Left lung (tissue), 10 donors: ENCODE results near the gene LAMA3. TPM values are rescaled to one million over a fixed set of nuclear protein-coding genes. Genes with fewer than 3 reads are reported as not detected.

Source experiments
- ATAC-seq: fragments of 200-7000 bp; cut with Tn5 transposase; one replicate; pipeline ENCODE4 v1.9.1; 2020; ENCODE audit warnings: moderate library complexity
- DNase-seq, 4 donors: peaks; one replicate each; pipeline ENCODE4 v3.0.0-alpha.2; 2013 to 2020
- H3K27ac ChIP-seq, 2 donors: fragments of 200-600 bp; sonication (generic) in 1 of 2; one replicate each; pipeline versions ENCODE4 v1.5.0 to v1.8.0; 2020 to 2021
- H3K27me3 ChIP-seq, 2 donors: fragments of 200-600 bp; sonication (generic) in 1 of 2; one replicate each; pipeline versions ENCODE4 v1.5.0 to v1.8.0; 2020 to 2021
- H3K36me3 ChIP-seq, 2 donors: fragments of 200-600 bp; sonication (generic) in 1 of 2; one replicate each; pipeline versions ENCODE4 v1.5.0 to v1.8.0; 2020 to 2021
- H3K4me1 ChIP-seq, 2 donors: fragments of 200-600 bp; one replicate each; pipeline ENCODE4 v1.8.0; 2021
- H3K4me3 ChIP-seq, 2 donors: fragments of 200-600 bp; sonication (generic) in 1 of 2; one replicate each; pipeline versions ENCODE4 v1.5.0 to v1.8.0; 2020 to 2021; ENCODE audit warnings: mild to moderate bottlenecking in 1 of 2
- H3K9me3 ChIP-seq, 2 donors: fragments of 200-600 bp; sonication (generic) in 1 of 2; one replicate each; pipeline versions ENCODE4 v1.5.0 to v1.8.0; 2020 to 2021
- CTCF ChIP-seq, 2 donors: fragments of 200-600 bp; sonication (generic) in 1 of 2; IDR thresholded peaks; one replicate each; pipeline versions ENCODE4 v1.5.0 to v1.8.0; 2021; ENCODE audit warnings: antibody characterized with exemption in 2 of 2
- intact Hi-C, 2 donors: fragments of 100-400 bp; cut with DNase I; formaldehyde crosslinking; loops; one replicate each; pipeline versions ENCODE4 v1.11.2 to v1.14.2; 2022
- polyA plus RNA-seq, 6 donors: library from polyadenylated mRNA; unstranded; fragments of 120-200 nt; gene quantifications; one replicate each; pipeline ENCODE4 v1.2.1, GENCODE V29; 2013; ENCODE audit not compliant: insufficient read length in 6 of 6
- total RNA-seq, 2 donors: library from RNA; stranded (reverse); fragmentation: NEBNext Ultra II Directional; extraction: Animal tissue kit (Norgen Biotek cat#: 25700); gene quantifications; one replicate each; pipeline ENCODE4 v1.2.1, GENCODE V29; 2021
- donor health status: DM: no; HTN: yes; CAD: no.
- donor health status: DM: no; HTN: no; CAD: no.

LAMA3 gene
- total and polyA plus RNA-seq, 8 donors: 42.8 to 207 (median 140) TPM

GRCh38 chr18:23733895-23734294 is 44.6 kb downstream of the LAMA3 start:
- no peak overlapping the region for H3K27ac ChIP-seq
- intact Hi-C loops: no loop called here
- DNase-seq (no peak), ATAC-seq (no peak)
- no peak overlapping the region for H3K4me3 ChIP-seq
- peaks cover 8 to 11% of the 10 kb centered on the region in 2 donors for H3K4me1 ChIP-seq
- no peak for TF ChIP-seq CTCF (IDR thresholded peaks at IDR 0.05)
- H3K9me3 ChIP-seq: no peaks in the 10 kb centered on the region
- H3K36me3 ChIP-seq: no peaks in the 10 kb centered on the region
- peaks cover 0 to 12% of the 10 kb centered on the region in 2 donors for H3K27me3 ChIP-seq

GRCh38 chr18:23735021-23735464 is 45.8 kb downstream of the LAMA3 start:
- H3K36me3 ChIP-seq: no peaks in the 10 kb centered on the region
- no peaks in the 10 kb centered on the region for H3K9me3 ChIP-seq
- no peak overlapping the region for H3K27ac ChIP-seq
- H3K4me3 ChIP-seq: no peak overlapping the region
- H3K27me3 ChIP-seq: peaks cover 0 to 12% of the 10 kb centered on the region in 2 donors
- DNase-seq (no peak), ATAC-seq (peak; percentile 42)
- peaks cover 8 to 15% of the 10 kb centered on the region in 2 donors for H3K4me1 ChIP-seq
- TF ChIP-seq CTCF (IDR thresholded peaks at IDR 0.05): no peak
- intact Hi-C loops: no loop called here

- Histone ChIP-seq H3K4me1 (peaks cover 8 to 17% of the 10 kb centered on the region in 2 donors), H3K27ac (no peak overlapping the region), H3K27me3 (peaks cover 0 to 12% of the 10 kb centered on the region in 2 donors), H3K4me3 (no peak overlapping the region), H3K9me3 (no peaks in the 10 kb centered on the region), H3K36me3 (no peaks in the 10 kb centered on the region)
- ATAC-seq (peak; percentile 74), DNase-seq (peak in 2 of 4 donors; percentile 30 to 44)
- TF ChIP-seq CTCF (IDR thresholded peaks at IDR 0.05): no peak
- intact Hi-C loops: no loop called here
These were observed 48.3 kb downstream of the LAMA3 start for GRCh38 chr18:23737578-23737977.

GRCh38 chr18:23738151-23738550 is 48.9 kb downstream of the LAMA3 start:
- no peak for DNase-seq

GRCh38 chr18:23738575-23738974 is 49.3 kb downstream of the LAMA3 start:
- Histone ChIP-seq H3K4me3 (no peak overlapping the region), H3K4me1 (peaks cover 8 to 17% of the 10 kb centered on the region in 2 donors), H3K36me3 (no peaks in the 10 kb centered on the region), H3K27me3 (peaks cover 0 to 17% of the 10 kb centered on the region in 2 donors), H3K9me3 (no peaks in the 10 kb centered on the region), H3K27ac (no peak overlapping the region)
- DNase-seq (no peak), ATAC-seq (no peak)
- intact Hi-C loops: no loop called here
- TF ChIP-seq CTCF (IDR thresholded peaks at IDR 0.05): no peak

More at GRCh38 chr18:23738151-23738550, 48.9 kb downstream of the LAMA3 start:
- ATAC-seq: no peak
- H3K4me1 ChIP-seq: peaks cover 8 to 17% of the 10 kb centered on the region in 2 donors
- no peaks in the 10 kb centered on the region for H3K9me3 ChIP-seq
- H3K27ac ChIP-seq: no peak overlapping the region
- H3K36me3 ChIP-seq: no peaks in the 10 kb centered on the region
- peaks cover 0 to 15% of the 10 kb centered on the region in 2 donors for H3K27me3 ChIP-seq
- intact Hi-C loops: no loop called here
- no peak for TF ChIP-seq CTCF (IDR thresholded peaks at IDR 0.05)
- no peak overlapping the region for H3K4me3 ChIP-seq
